Measurements from ENCODE around the gene OR10H1.
"Not testable (repeated sequence)": the region's sequence is repeated elsewhere in the genome, so short reads cannot be mapped to it uniquely, and the experiment has no call there.

Gene OR10H1

GRCh38 chr19:15815306-15815705, at the start of gene OR10H1:
OR10H1 (minus strand) TSS chr19:15815664; CDS start chr19:15808037, 7,627 bp downstream.
- DNase-seq (ENCODE audit: low read depth), result no peak

GRCh38 chr19:15864824-15865223, 49.4 kb upstream of the OR10H1 start:
- no peak for DNase-seq (ENCODE audit: low read depth)

- DNase-seq (ENCODE audit: low read depth), result no peak
Measured at GRCh38 chr19:15863272-15863671, 47.8 kb upstream of the OR10H1 start.

GRCh38 chr19:15862444-15862843, 47.0 kb upstream of the OR10H1 start:
- no peak for DNase-seq (ENCODE audit: low read depth)

GRCh38 chr19:15860522-15860921, 45.1 kb upstream of the OR10H1 start:
- DNase-seq (ENCODE audit: low read depth), result no peak

- DNase-seq (ENCODE audit: low read depth), result no peak
Measured at GRCh38 chr19:15859187-15859586, 43.7 kb upstream of the OR10H1 start.

GRCh38 chr19:15850385-15850784, 34.9 kb upstream of the OR10H1 start:
- DNase-seq (ENCODE audit: low read depth), result no peak

- no peak for DNase-seq (ENCODE audit: low read depth)
Measured at GRCh38 chr19:15846923-15847322, 31.5 kb upstream of the OR10H1 start.

- not testable (repeated sequence) for DNase-seq (ENCODE audit: low read depth)
Measured at GRCh38 chr19:15843894-15844222, 28.4 kb upstream of the OR10H1 start.

GRCh38 chr19:15843203-15843893, 27.9 kb upstream of the OR10H1 start:
- DNase-seq (ENCODE audit: low read depth), result no peak

GRCh38 chr19:15841875-15842569, 26.6 kb upstream of the OR10H1 start:
- DNase-seq (ENCODE audit: low read depth), result no peak

GRCh38 chr19:15840833-15841232, 25.4 kb upstream of the OR10H1 start:
- no peak for DNase-seq (ENCODE audit: low read depth)

GRCh38 chr19:15839888-15840287, 24.4 kb upstream of the OR10H1 start:
- DNase-seq (ENCODE audit: low read depth), result not testable (repeated sequence)

- DNase-seq (ENCODE audit: low read depth), result no peak
Measured at GRCh38 chr19:15838351-15838750, 22.9 kb upstream of the OR10H1 start.

GRCh38 chr19:15837221-15837731, 21.8 kb upstream of the OR10H1 start:
- no peak for DNase-seq (ENCODE audit: low read depth)

GRCh38 chr19:15836330-15837220, 21.1 kb upstream of the OR10H1 start:
- peak; percentile 89 for DNase-seq (ENCODE audit: low read depth)

- DNase-seq (ENCODE audit: low read depth), result peak; percentile 39
Measured at GRCh38 chr19:15835565-15836329, 20.3 kb upstream of the OR10H1 start.

- DNase-seq (ENCODE audit: low read depth), result not testable (repeated sequence)
Measured at GRCh38 chr19:15834232-15834631, 18.8 kb upstream of the OR10H1 start.

- no peak for DNase-seq (ENCODE audit: low read depth)
Measured at GRCh38 chr19:15831626-15832025, 16.2 kb upstream of the OR10H1 start.

GRCh38 chr19:15829786-15830185, 14.3 kb upstream of the OR10H1 start:
- no peak for DNase-seq (ENCODE audit: low read depth)

- DNase-seq (ENCODE audit: low read depth), result no peak
Measured at GRCh38 chr19:15829306-15829698, 13.8 kb upstream of the OR10H1 start.

Measured in activated T-helper 1 cell treated with Interleukin-2 at 50 U/mL for 16 hours (primary cell).